Measurements from ENCODE around the gene SPPL2B.

- TF ChIP-seq, protein P1, sequence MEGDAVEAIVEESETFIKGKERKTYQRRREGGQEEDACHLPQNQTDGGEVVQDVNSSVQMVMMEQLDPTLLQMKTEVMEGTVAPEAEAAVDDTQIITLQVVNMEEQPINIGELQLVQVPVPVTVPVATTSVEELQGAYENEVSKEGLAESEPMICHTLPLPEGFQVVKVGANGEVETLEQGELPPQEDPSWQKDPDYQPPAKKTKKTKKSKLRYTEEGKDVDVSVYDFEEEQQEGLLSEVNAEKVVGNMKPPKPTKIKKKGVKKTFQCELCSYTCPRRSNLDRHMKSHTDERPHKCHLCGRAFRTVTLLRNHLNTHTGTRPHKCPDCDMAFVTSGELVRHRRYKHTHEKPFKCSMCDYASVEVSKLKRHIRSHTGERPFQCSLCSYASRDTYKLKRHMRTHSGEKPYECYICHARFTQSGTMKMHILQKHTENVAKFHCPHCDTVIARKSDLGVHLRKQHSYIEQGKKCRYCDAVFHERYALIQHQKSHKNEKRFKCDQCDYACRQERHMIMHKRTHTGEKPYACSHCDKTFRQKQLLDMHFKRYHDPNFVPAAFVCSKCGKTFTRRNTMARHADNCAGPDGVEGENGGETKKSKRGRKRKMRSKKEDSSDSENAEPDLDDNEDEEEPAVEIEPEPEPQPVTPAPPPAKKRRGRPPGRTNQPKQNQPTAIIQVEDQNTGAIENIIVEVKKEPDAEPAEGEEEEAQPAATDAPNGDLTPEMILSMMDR (IDR thresholded peaks at IDR 0.05) = peak; percentile 68 to 73 (median 72)
- TF ChIP-seq EP300 (IDR thresholded peaks at IDR 0.05) (no peak), POLR2A (IDR thresholded peaks at IDR 0.05) (no peak), POLR2AphosphoS5 (IDR thresholded peaks at IDR 0.05) (no peak)
These were observed 62.7 kb downstream of the SPPL2B start for GRCh38 chr19:2391118-2391725.

Measured in upper lobe of left lung (tissue), 4 donors.